HG02763 (cell line): Measurements from ENCODE around the gene GATD1.
"Not testable (repeated sequence)": the region's sequence is repeated elsewhere in the genome, so short reads cannot be mapped to it uniquely, and the experiment has no call there.

Experiments used
- ATAC-seq: cut with Tn5 transposase; IDR thresholded peaks from one replicate; pipeline ENCODE4 v1.9.1; 2021; ENCODE audit warnings: mild to moderate bottlenecking, moderate library complexity; ENCODE audit not compliant: unreplicated experiment

GATD1 gene

GRCh38 chr11:765025-765801, 12.1 kb downstream of the GATD1 start:
- no peak for ATAC-seq

DNA sequence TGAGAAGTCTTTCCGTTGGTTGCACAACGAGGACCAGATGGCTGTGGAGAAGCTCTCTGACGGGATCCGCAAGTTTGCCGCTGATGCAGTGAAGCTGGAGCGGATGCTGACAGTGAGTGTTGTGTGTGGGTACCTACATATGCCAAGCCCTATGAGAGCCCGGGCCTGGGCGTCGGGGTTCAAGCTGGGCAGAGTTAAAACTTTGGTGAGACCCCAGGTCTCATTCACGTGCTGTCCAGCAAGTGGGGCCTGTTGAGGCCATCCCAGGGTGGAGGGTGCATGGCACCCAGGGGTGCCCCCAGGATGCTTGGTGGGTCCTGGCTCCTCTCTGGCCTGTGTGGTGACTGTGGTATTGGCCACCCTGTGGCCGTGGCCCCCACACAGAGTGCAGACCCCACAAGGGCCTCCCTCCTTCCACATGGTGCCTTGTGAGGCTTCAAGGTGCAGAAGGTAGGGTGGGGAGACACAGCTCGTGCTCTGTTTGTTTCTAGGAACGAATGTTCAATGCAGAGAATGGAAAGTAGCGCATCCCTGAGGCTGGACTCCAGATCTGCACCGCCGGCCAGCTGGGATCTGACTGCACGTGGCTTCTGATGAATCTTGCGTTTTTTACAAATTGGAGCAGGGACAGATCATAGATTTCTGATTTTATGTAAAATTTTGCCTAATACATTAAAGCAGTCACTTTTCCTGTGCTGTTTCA, 12.8 kb downstream of the GATD1 start:
- no peak for ATAC-seq

- no peak for ATAC-seq
Observed at GRCh38 chr11:763549-764321, 13.6 kb downstream of the GATD1 start.

DNA sequence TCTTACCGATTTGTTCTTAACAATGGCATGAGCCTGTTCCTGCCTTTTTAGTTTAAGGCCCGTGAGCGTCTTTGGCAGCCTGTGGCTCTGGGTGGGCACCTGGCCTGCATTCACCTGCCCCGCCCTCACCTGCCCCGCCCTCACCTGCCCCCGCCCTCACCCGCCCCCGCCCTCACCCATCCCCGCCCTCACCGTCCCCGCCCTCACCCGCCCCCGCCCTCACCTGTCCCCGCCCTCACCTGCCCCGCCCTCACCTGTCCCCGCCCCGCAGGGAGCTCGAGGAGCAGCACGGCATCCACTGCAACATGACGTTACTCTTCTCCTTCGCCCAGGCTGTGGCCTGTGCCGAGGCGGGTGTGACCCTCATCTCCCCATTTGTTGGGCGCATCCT, 14.2 kb downstream of the GATD1 start:
- ATAC-seq = no peak

GRCh38 chr11:762421-763072, 14.7 kb downstream of the GATD1 start:
- ATAC-seq = no peak

GRCh38 chr11:761526-762108, 15.7 kb downstream of the GATD1 start:
- ATAC-seq = no peak

GRCh38 chr11:760236-760635, 17.1 kb downstream of the GATD1 start:
- ATAC-seq = no peak

- ATAC-seq = no peak
Observed at GRCh38 chr11:749731-750130, 27.6 kb downstream of the GATD1 start.

GRCh38 chr11:748007-748359, 29.3 kb downstream of the GATD1 start:
- ATAC-seq = no peak

DNA sequence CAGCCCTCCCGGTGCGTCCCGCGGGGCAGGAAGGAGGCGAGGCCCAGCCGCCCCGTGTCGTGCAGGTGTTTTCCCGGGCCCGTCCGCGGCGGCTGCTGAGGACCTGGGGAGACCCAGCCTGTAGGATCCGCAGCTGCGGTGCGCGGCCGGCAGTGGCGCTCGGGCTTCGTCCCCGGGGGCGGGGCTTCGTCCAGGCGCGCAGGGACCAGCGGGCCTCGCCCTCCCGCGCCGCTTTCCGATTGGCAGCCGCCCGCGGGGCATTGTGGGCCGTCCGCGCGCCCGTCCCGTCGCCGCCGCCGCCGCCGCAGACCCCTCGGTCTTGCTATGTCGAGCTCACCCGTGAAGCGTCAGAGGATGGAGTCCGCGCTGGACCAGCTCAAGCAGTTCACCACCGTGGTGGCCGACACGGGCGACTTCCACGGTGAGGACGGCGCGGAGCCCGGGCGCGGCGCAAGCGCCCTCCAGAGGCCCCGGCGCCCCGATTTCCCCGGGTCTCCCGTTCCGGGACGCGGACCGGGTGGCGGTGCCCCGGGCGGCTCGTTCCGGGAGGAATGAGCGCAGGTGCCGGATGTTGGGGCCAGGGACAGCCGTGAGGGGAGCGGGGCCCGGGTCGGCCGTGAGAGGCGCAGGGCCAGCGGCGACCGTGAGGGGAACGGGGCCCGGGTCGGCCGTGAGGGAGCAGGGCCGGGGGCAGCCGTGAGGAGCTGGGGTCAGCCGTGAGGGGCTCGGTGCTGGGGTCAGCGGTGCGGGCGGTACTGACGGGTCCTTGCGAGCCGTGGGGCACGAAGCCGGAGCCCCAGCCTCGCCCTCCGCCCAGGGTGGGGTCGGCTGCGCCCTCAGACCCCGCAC, 29.9 kb downstream of the GATD1 start, which contains the start of gene TALDO1:
TALDO1 (plus strand) TSS at position 307 of the 849 bp plus-strand sequence; CDS start at position 325, 18 bp downstream.
- ATAC-seq = peak; percentile 86

DNA sequence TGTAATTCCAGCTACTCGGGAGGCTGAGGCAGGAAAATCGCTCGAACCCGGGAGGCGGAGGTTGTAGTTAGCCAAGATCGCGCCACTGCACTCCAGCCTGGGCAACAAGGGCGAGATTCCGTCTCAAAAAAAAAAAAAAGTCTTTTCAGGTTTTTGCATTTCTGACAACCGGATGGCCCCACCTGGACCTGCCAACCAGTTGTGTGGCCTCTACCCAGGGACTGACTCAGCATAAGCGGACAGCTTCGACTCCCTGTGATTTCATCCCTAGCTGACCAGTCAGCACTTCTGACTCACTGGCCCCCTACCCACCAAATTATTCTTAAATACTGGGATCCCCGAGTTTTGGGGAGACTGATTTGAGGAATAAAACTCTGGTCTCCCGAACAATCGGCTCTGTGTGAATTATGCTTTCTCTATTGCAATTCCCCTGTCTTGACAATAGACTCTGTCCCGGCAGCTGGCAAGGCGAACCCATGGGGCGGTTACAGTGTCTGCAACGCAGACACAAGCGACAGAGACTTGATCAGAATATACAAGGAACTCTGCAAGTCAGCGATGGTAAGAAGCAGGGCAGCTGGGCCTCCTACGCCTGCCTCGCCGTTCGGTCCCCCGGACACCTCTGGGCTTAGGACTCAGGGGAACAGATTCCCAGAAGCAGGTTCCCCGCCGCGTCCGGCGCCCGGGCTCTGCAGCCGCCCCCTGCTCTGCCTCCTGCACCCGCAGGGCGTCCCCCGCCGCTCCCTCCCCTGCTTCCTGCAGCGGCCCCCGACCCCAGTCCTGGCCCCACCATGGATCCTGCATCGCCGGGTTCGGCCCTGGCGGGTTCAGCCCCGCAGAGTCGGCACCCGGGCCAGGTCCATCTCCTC, 30.8 kb downstream of the GATD1 start:
- ATAC-seq = no peak

GRCh38 chr11:745428-745827, 31.9 kb downstream of the GATD1 start:
- no peak for ATAC-seq

DNA sequence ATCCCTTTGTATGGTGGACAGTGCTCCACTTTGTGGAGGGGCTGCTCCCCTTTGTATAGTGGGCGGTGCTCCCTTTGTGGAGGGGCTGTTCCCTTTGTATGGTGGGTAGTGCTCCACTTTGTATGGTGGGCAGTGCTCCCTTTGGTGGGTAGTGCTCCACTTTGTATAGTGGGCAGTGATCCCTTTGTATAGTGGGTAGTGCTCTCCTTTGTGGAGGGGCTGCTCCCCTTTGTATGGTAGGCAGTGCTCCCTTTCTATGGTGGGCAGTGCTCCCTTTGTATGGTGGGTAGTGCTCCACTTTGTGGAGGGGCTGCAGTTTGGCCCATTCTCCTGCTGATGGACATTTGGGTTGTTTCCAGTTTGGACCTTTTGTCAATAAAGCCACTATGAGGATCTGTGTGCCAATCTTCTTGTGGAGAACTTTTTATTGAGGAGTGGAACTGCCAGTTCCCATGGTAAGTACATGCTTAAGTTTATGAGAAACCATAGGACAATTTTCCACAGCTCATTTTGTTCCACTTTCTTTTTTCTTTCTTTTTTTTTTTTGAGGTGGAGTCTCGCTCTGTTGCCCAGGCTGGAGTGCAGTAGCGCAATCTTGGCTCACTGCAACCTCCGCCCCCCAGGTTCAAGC, 34.6 kb downstream of the GATD1 start:
- ATAC-seq = no peak

DNA sequence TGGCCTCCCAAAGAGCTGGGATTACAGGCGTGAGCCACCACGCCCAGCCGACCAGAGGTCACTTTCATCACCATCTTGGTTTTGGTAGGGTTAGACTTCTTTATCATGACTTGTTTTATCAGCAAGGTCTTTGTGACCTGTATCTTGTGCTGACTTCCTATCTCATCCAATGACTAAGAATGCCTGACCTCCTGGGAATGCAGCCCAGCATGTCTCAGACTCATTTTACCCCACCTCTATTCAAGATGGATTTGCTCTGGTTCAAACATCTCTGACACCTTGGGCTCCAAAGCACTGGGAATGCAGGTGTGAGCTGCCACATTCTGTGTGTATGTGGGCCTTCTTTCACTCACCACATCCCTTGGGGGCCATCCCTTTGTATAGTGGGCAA, 35.1 kb downstream of the GATD1 start:
- no peak for ATAC-seq

GRCh38 chr11:737899-738298, 39.4 kb downstream of the GATD1 start:
- ATAC-seq = not testable (repeated sequence)

- ATAC-seq = no peak
Observed at GRCh38 chr11:737366-737765, 39.9 kb downstream of the GATD1 start.

DNA sequence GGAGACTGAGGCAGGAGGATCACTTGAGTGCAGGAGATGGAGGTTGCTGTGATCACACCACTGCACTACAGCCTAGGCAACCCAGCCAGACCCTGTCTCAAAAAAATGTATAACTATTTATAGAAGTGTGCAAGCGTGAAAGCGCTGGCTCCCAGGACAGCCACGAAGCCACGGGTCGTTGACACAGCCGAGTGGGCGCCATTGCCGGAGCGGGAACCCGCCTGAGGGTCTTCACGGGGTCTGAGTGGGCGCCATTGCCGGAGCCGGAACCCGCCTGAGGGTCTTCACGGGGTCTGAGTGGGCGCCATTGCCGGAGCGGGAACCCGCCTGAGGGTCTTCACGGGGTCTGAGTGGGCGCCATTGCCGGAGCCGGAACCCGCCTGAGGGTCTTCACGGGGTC, 42.7 kb downstream of the GATD1 start:
- ATAC-seq = not testable (repeated sequence)

GRCh38 chr11:733072-733471, 44.2 kb downstream of the GATD1 start:
- no peak for ATAC-seq
